Subcutaneous abdominal adipose tissue (tissue), 5 donors: ENCODE measurements around the gene RALGPS2.
A peak's percentile ranks its signal among the peaks of the same experiment; 100 is the strongest.
"Not testable (repeated sequence)": the region's sequence is repeated elsewhere in the genome, so short reads cannot be mapped to it uniquely, and the experiment has no call there.

Experiments used
- H3K27ac ChIP-seq: one replicate; pipeline ENCODE4 v1.7.0; 2013; ENCODE audit warnings: low read depth, mild to moderate bottlenecking, inconsistent platforms, low read length, moderate library complexity
- H3K27me3 ChIP-seq, 5 donors: one replicate each; pipeline ENCODE4 v1.7.0; 2013; ENCODE audit warnings: low read length in 5 of 5, inconsistent platforms in 1 of 5; ENCODE audit not compliant: control insufficient read depth in 5 of 5, insufficient read depth in 4 of 5
- H3K36me3 ChIP-seq, 5 donors: one replicate each; pipeline ENCODE4 v1.7.0; 2013; ENCODE audit warnings: low read length in 5 of 5; ENCODE audit not compliant: control insufficient read depth in 5 of 5, insufficient read depth in 5 of 5
- H3K4me1 ChIP-seq, 5 donors: one replicate each; pipeline ENCODE4 v1.7.0; 2013; ENCODE audit warnings: low read length in 5 of 5, mild to moderate bottlenecking in 3 of 5, moderate library complexity in 1 of 5; ENCODE audit not compliant: control insufficient read depth in 5 of 5, insufficient read depth in 5 of 5
- H3K4me3 ChIP-seq, 5 donors: one replicate each; pipeline ENCODE4 v1.7.0; 2013; ENCODE audit warnings: low read length in 5 of 5, low read depth in 1 of 5
- H3K9ac ChIP-seq, 5 donors: one replicate each; pipeline ENCODE4 v1.7.0; 2013; ENCODE audit warnings: low read length in 5 of 5, mild to moderate bottlenecking in 4 of 5, moderate library complexity in 3 of 5
- H3K9me3 ChIP-seq, 5 donors: one replicate each; pipeline ENCODE4 v1.7.0; 2013; ENCODE audit warnings: low read length in 5 of 5; ENCODE audit not compliant: control insufficient read depth in 5 of 5
- donor health status: healthy.
- donor health status: healthy.
- donor health status: healthy.
- donor health status: healthy.
- donor health status: healthy.

RALGPS2 gene

DNA sequence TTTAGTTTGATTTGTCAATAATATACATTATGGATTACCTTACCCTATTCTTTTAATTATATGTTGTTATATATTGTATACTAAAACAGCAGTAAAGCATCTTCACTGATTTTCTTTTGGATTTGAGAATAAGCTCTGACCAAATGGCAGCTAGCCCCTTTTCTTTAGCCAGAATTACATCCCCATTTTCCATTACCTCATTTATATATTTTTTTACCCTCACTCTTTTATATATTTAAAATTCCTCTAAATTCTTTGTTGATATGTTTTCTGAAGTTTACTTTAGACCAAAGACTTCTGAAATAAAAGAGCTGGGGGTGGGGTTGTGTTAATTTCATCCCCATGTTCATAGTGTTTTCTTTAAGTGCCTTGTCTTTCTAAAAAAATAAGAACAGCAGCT is 121.3 kb downstream of the RALGPS2 start:
- no peak overlapping the region for H3K27ac ChIP-seq
- no peak overlapping the region for H3K9ac ChIP-seq
- H3K36me3 ChIP-seq: no peaks in the 10 kb centered on the region
- H3K4me3 ChIP-seq: no peak overlapping the region
- H3K9me3 ChIP-seq: no peaks in the 10 kb centered on the region
- no peaks in the 10 kb centered on the region for H3K27me3 ChIP-seq
- no peaks in the 10 kb centered on the region for H3K4me1 ChIP-seq

DNA sequence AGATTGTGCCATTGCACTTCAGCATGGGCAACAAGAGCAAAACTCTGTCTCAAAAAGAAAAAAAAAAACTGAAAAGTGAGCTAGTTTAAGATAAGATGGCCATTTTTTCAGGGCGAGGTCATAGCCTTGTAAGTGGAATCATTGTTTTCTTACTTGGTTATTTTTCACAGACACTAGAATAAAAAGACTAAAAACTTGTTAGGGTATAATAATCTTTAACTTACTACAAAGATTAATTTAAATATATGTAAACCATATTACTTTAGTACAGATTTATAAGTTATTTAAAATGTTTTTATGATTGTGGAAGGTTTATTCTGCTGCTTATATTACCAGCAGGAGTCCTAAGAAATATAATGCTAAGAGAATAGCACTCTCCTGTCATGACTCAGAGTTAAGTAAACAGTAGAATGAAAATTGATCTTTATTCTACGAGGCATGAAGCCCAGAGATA is 122.4 kb downstream of the RALGPS2 start:
- no peaks in the 10 kb centered on the region for H3K9me3 ChIP-seq
- peaks cover 0 to 3% (median 0%) of the 10 kb centered on the region in 5 donors for H3K36me3 ChIP-seq
- no peak overlapping the region for H3K27ac ChIP-seq
- no peaks in the 10 kb centered on the region for H3K4me1 ChIP-seq
- H3K27me3 ChIP-seq: no peaks in the 10 kb centered on the region
- no peak overlapping the region for H3K4me3 ChIP-seq
- no peak overlapping the region for H3K9ac ChIP-seq

DNA sequence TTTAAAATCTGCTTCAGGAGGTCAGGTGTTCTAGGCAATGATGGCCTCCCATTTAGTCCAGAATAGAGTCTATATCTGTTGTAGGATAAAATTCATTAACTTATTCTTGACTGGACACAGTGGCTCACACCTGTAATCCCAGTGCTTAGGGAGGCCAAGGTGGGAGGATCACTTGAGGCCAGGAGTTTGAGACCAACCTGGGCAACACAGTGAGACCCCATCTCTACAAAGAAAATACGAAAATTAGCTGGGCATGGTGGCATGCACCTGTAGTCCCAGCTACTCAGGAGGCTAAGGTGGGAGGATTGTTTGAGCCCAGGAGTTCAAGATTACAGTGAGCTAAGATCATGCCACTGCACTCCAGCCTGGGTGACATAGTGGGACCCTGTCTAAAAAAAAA is 122.9 kb downstream of the RALGPS2 start:
- not testable (repeated sequence) for H3K36me3 ChIP-seq, H3K4me1 ChIP-seq, H3K27ac ChIP-seq

DNA sequence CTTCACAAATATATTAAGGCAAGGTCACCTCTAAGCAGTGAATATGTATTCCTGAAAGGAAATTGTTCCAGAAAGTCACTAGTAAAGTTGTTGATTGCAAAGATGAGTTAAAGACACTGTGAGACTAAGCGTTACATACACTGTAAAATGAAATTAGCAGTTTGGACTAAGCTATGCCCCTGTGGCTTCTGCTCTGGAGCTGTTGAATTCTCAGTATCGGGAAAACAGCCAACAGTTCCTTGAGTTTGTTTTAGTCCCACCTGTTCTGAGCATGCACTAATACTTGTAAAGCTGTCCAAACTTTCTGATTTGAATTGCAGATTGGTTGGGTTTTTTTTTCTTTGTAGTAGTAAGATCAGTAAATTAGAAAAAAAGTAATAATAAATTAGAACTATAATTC is 124.9 kb downstream of the RALGPS2 start:
- no peaks in the 10 kb centered on the region for H3K9me3 ChIP-seq
- H3K36me3 ChIP-seq: peaks cover 0 to 4% (median 0%) of the 10 kb centered on the region in 5 donors
- no peak overlapping the region for H3K9ac ChIP-seq
- H3K4me3 ChIP-seq: no peak overlapping the region
- no peaks in the 10 kb centered on the region for H3K4me1 ChIP-seq
- H3K27me3 ChIP-seq: no peaks in the 10 kb centered on the region
- no peak overlapping the region for H3K27ac ChIP-seq

More for the DNA sequence above, 122.9 kb downstream of the RALGPS2 start:
- not testable (repeated sequence) for H3K9me3 ChIP-seq, H3K9ac ChIP-seq, H3K27me3 ChIP-seq, H3K4me3 ChIP-seq

DNA sequence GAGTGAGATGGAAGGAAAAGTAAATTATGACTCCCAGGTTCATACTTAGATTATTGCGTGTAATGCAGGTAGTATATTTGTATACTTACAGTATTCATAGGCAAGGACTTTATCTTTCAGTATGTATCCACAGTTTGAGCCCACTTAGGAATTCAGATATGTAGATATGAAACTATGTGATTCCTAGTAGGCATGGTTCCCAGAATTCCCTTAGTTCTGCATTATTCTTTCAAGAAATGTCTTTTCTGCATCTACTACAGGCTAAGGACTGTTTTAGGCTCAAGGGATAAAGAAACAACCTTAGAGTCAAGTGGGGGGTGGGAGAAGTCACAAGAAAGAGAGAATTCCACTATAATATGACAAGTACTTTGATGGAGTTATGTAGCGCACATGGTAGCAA is 132.1 kb downstream of the RALGPS2 start:
- H3K4me3 ChIP-seq: no peak overlapping the region
- H3K27ac ChIP-seq: no peak overlapping the region
- H3K9me3 ChIP-seq: no peaks in the 10 kb centered on the region
- H3K9ac ChIP-seq: no peak overlapping the region
- no peaks in the 10 kb centered on the region for H3K4me1 ChIP-seq
- H3K36me3 ChIP-seq: peaks cover 0 to 3% (median 0%) of the 10 kb centered on the region in 5 donors
- no peaks in the 10 kb centered on the region for H3K27me3 ChIP-seq

DNA sequence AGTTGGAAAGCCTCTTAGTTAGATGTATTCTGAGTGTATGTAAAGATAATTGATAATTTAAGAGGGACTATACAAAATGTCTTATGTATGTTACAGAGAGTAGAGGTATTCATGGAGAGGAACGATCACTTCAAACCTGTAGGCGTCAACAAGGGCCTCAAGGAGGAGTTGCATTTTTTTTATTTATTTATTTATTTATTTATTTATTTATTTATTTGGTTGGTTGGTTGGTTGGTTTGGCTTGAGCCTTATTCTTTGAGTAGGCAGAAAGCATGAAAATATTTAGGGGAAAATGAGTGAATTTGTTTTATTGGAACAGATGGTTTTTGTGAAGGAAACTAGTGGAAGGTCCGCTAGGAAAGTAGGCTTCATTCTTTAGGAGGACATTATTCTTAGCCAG is 137.4 kb downstream of the RALGPS2 start:
- Histone ChIP-seq H3K9me3 (no peaks in the 10 kb centered on the region), H3K27ac (no peak overlapping the region), H3K9ac (no peak overlapping the region), H3K36me3 (peaks cover 0 to 5% (median 4%) of the 10 kb centered on the region in 5 donors), H3K4me1 (peaks cover 0 to 15% (median 6%) of the 10 kb centered on the region in 5 donors), H3K4me3 (no peak overlapping the region), H3K27me3 (no peaks in the 10 kb centered on the region)

DNA sequence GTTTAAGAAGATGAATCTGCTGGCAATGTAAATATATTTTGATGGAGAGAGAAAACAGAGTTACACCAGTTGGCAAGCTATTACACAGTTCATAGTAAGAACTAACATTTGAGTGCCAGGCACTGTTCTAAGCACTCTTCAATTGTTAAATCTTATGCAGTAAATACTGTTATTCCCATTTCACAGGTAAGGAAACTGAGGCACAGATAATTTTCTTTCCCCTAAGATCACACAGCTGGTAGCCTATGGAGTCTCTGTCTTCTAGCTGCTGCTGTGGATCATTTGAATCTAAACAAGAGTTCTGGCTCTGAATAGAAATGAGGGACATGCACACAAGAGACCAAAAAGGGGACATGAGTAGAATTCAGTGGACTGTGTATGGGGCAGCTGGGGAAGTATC is 137.8 kb downstream of the RALGPS2 start:
- Histone ChIP-seq H3K27ac (no peak overlapping the region), H3K4me1 (peaks cover 0 to 15% (median 7%) of the 10 kb centered on the region in 5 donors), H3K4me3 (no peak overlapping the region), H3K9me3 (no peaks in the 10 kb centered on the region), H3K9ac (no peak overlapping the region), H3K27me3 (no peaks in the 10 kb centered on the region), H3K36me3 (peaks cover 0 to 5% (median 4%) of the 10 kb centered on the region in 5 donors)

DNA sequence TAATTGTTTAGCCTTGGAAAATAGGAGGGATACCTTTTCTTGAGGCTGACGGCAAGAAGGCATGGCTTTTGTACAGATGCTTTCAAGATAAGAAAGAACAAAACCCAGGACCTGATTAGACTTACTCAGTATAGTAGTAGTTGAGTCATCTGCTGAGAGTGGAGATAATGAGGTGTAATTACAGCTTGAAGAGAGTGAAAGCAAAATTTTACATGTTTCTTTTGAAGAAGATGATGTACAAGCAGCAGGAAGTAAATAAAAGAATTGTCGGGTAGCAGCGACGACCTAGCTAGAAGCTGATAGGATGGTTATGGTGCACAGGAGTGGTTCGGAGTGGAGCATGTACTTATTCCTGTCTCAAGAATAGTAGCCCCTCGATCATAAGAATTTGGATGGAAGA is 139.3 kb downstream of the RALGPS2 start:
- Histone ChIP-seq H3K9me3 (no peaks in the 10 kb centered on the region), H3K9ac (no peak overlapping the region), H3K27ac (no peak overlapping the region), H3K36me3 (peaks cover 0 to 5% (median 4%) of the 10 kb centered on the region in 5 donors), H3K4me1 (peaks cover 0 to 15% (median 7%) of the 10 kb centered on the region in 5 donors), H3K4me3 (no peak overlapping the region), H3K27me3 (no peaks in the 10 kb centered on the region)

DNA sequence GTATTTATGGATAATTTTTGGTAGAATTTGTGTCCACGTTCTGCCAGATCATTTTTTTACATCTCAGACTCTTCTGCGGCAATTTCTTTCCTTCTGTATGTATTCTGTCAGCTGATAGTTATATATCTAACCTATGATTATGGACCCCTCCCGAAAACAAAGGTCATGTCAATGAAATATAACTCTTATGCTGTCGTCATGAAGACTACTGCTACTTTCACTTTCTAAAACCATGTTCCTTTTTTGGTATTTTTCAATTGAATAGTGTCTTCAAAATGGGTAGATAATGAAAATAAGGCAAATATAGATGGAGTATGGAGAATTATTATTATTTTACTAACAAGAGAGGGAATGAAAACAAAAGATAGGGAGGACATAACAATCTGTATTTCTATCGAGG is 142.6 kb downstream of the RALGPS2 start:
- H3K36me3 ChIP-seq: peaks cover 0 to 5% (median 4%) of the 10 kb centered on the region in 5 donors
- no peaks in the 10 kb centered on the region for H3K9me3 ChIP-seq
- H3K4me1 ChIP-seq: peaks cover 0 to 41% (median 22%) of the 10 kb centered on the region in 5 donors
- peak overlapping the region in 4 of 5 donors; percentile 0 to 87 (median 51) for H3K9ac ChIP-seq
- peak overlapping the region; percentile 41 to 75 (median 58) for H3K4me3 ChIP-seq
- H3K27me3 ChIP-seq: no peaks in the 10 kb centered on the region
- H3K27ac ChIP-seq: peak overlapping the region; percentile 73

DNA sequence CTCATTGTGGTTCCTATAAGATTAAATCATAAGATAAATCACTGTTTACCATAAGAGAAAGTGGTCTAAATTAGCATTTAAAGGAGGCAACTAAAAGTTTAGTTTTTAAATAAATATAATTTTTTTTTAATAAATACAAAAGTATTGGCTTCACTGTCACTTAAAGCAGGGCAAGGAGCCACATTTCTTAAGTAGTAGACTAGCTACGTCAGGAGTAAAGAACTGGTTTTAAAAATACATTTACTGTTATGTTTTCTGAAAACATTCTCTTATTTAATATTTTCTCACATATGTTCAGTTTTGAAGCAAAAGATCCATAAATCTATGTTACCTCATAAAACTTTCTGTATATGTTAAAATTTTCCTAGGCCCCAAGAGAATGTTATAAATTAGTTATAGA is 143.7 kb downstream of the RALGPS2 start:
- Histone ChIP-seq H3K4me1 (peaks cover 3 to 41% (median 23%) of the 10 kb centered on the region in 5 donors), H3K27ac (no peak overlapping the region)

More for the DNA sequence above, 143.7 kb downstream of the RALGPS2 start:
- Histone ChIP-seq H3K9me3 (no peaks in the 10 kb centered on the region), H3K4me3 (peak overlapping the region; percentile 41 to 75 (median 58)), H3K27me3 (no peaks in the 10 kb centered on the region), H3K36me3 (peaks cover 0 to 5% (median 4%) of the 10 kb centered on the region in 5 donors), H3K9ac (peak overlapping the region in 3 of 5 donors; percentile 40 to 87 (median 66))
